GM19238 (cell line): ENCODE data around the gene PRR9.
"Not testable (repeated sequence)": the region's sequence is repeated elsewhere in the genome, so short reads cannot be mapped to it uniquely, and the experiment has no call there.

Experiments
- DNase-seq: peaks from one replicate; pipeline ENCODE4 v3.0.0; 2011; ENCODE audit warnings: low spot score; ENCODE audit not compliant: insufficient read length

Gene PRR9, protein sequence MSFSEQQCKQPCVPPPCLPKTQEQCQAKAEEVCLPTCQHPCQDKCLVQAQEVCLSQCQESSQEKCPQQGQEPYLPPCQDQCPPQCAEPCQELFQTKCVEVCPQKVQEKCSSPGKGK

DNA sequence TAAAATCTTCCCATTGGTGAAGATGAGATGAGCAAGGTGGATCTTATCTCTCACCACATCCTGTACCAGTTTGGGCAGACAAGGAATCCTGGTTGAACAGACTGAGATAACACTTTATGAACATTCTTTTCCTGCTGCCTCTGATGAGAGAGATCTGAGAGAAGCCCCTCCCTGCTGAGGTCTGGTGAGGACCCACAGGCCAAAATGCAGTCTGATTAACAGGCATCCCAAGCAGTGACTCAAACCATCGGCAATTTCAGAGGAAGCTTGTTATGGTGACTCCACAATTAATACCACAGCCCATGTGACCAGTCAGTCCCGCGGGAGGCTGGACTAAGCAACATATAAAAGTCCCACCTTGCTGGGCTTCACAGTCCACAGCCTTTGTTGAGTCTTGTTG is at the start of gene PRR9:
PRR9 (plus strand) TSS at position 373 of the 400 bp plus-strand sequence. CDS start 561 bp downstream, outside the sequence.
- no peak for DNase-seq

DNA sequence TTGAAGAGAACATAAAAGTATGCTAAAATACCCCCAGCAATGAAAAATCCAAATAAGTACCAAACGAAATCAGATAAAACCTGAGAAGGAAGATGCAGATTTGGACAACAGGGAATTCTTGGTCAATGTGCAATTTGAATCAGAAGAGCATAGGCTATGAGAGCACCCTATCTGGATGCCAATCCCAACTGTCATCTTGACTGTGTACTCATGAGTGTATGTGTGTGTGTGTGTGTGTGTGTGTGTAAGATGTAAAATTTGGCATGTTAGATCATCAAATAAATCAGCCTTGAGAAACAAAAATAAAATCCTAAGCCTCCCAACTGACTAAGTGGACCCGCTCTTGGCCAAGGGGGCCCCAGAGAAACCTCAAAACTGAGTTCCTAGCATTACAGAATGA is 48.7 kb upstream of the PRR9 start:
- DNase-seq: no peak

DNA sequence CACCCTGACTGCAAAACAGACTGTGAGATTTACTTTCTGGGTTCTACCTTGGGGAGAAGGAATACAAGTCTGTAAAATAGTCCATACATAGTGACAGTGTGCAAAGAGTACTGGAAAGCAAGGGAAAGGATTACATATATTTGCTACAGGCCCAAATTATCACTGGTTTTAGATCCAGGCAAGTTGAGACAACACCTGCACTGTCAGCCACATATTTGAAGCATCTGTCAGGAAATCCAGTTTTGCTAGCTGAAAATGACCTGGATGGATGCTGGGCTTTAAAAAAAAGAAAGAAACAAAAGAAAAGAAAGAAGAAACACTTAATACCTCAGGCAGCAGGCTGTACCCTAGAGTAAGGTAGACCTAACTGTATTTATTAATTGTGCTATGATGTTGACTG is 42.8 kb upstream of the PRR9 start:
- no peak for DNase-seq

DNA sequence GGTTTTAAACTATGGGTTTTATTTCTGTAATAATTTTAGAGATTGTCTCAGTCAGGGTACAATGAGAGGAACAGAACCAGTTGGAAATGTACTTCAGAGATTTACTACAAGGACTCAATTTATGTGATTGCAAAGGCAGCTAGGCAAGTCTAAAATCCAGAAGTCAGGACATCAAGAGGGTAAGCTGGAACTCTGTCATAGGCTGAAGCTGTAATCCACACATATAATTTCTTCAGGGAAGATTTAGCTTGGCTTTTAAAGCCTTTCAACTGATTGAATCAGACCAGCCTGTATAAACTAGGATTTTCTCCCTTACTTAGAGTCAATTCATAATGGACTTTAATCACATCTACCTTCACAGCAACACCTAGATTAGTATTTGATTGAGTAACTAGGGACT is 38.5 kb upstream of the PRR9 start:
- no peak for DNase-seq

DNA sequence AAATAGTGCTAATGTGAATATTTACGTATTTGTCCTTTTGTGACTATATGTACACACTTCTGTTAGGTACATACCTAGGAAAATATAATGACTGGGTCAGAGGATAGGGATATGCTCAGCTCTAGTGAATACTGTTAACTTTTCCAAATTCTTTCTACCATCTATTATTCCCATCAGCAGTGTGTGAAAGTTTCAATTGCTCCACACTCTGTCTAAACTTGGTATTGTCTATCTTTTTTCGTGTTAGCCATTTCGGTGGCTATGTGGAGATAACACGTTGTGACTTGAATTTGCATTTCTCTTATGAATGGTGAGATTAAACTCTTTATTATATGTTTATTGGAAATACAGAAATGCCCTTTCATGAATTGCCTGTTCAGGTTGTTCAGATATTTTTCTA is 36.8 kb upstream of the PRR9 start:
- no peak for DNase-seq

GRCh38 chr1:153188301-153188700 is 29.1 kb upstream of the PRR9 start:
- not testable (repeated sequence) for DNase-seq

- DNase-seq: no peak
Observed at GRCh38 chr1:153190373-153190772, 27.0 kb upstream of the PRR9 start.

DNA sequence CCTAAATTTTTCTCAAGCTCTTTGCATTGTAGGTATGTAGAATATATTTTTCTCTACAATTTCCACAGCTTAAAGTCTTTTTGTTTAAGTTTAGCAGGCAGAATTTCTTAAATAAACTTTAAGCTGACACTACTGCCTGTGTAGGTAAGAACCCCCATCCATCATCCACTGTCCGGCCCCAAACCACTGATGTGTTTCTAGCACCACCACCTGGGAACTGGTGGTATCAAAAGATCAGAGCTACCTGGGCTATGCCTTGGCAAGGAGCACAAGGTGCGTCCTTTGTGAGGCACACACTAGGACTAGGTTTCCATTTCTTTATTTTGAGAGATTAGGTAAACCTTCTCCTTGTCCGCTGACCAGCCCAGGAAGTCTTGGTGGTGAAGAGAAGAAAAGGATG is 24.7 kb upstream of the PRR9 start:
- DNase-seq: no peak

GRCh38 chr1:153194331-153195050 is 22.9 kb upstream of the PRR9 start:
- DNase-seq: no peak

DNA sequence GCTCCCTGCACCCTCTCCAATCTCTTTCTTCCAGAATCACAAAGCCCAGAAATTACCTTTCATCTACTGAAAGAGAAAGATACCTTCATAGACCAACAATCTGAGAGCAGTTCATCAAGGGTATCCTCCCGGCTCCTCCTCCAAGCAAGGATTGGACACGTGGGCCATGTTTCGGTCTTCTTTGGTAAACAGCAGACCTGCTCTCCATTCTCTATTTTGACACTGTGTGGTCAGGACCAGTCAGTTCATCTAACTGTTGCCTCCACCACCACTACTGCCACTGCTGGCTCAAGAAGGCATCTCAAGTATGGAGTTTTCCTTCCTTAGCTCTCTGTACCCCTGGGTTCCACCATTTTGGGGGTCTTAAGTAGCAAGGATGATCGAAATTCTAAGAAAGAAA is 22.2 kb upstream of the PRR9 start:
- DNase-seq: no peak

GRCh38 chr1:153202006-153202405 is 15.4 kb upstream of the PRR9 start:
- DNase-seq: no peak

- DNase-seq: no peak
Observed at GRCh38 chr1:153203130-153203529, 14.3 kb upstream of the PRR9 start, which contains the start of gene LELP1. Gene LELP1 (plus strand): TSS chr1:153203430. CDS start chr1:153204708, 1,278 bp downstream.

- no peak for DNase-seq
Observed at GRCh38 chr1:153206631-153207030, 10.8 kb upstream of the PRR9 start.

GRCh38 chr1:153210206-153210605 is 7.2 kb upstream of the PRR9 start:
- DNase-seq: no peak

GRCh38 chr1:153212201-153212600 is 5.2 kb upstream of the PRR9 start:
- no peak for DNase-seq

DNA sequence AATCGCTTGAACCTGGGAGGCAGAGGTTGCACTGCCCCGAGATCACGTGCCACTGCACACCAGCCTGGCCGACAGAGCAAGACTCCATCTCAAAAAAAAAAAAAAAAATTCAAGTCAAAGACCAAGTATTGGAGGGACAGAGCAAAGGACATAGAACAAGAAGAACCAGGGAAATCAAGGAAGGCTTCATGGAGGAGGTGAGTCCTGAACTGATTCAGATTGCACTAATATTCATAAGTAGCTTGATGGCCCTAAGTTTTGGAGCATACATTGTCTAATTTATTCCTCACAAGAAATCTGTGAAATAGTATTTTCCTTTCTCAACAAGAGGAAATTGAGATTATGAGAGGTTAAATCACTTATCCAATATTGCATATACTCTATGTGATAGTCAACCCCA is 3.9 kb upstream of the PRR9 start:
- DNase-seq: no peak

DNA sequence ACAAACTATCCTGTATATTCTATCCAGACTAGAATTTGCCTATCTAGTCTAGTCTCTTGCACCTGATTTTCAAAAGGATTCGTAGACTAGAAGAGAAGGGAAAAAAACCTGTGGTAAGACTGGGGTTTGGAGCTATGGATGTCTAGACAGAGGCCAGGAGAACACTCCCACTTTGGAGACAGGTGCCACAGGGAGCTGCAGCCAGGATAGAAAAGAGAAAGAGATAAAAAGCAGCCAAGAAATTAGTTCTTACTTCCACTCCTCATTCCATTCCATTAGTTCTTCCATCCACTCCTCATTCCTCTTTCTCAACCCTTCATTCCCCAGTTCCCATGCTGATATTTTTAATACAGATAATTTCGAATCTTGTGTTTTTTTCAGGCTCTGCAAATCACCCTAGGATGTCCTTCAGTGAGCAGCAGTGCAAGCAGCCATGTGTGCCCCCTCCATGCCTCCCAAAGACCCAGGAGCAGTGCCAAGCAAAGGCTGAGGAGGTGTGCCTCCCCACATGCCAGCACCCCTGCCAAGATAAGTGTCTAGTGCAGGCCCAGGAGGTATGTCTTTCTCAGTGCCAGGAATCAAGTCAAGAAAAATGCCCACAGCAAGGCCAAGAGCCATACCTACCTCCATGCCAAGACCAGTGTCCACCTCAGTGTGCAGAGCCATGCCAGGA is 496 bp downstream of the PRR9 start:
- DNase-seq: no peak

- DNase-seq: no peak
Observed at GRCh38 chr1:153220606-153221303, 3.4 kb downstream of the PRR9 start.

DNA sequence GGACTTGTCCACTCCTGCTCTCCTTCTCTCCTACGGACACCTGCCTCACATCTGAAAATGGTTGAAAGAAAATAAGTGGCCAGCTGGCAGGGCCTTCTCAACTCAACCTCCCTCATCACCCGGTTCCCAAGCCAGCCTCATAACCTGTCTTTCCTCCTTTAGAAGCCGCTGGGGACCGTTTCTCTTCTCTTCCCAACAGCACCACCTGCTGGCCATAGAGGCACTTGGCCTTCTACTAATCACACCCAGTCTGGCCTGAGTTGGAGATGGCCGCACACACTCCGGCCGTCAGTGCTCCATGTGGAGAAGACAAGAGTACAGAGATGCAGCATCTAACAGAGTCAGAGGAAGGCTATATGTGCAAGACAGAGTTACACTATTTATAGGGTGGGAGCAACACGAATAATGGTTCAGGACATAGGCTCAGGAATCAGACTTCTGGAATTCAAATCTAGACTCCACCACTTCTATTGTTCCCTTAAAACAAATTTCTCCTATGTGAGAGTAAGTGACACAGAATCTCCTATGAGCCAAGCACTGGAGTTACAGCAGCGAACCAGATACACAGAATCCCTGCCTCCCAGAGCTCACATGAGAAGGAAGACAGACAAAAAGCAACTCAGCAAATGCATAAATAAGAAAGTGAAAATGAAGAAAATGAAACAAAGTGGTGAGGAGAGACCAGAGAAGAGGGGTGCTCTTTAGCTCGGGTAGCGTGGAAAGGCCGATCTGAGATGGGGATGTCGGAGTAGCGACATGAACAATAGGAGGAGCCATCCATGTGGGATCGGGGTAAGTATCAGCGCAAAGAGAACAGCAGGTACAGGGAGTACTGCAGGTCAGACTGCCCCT is 5.9 kb downstream of the PRR9 start:
- not testable (repeated sequence) for DNase-seq

DNA sequence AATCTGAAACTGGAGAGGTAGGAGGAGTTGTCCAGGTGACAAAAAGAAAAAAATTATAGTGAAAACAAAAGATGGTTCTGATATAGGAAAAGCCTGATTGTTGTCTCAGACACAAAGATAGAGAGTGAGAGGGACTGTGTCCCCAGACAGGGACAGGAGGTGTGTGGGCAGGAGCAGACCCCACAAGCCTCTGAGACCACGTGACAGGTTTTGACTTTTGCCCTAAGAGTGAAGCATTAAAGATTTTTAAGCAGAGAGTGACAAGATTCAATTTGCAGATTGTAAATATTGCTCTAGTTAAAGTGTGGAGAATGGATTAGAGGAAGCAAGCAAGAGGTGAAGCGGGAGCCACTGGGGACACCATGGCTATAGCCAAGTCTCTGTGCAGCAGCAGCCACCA is 10.4 kb downstream of the PRR9 start:
- DNase-seq: no peak

DNA sequence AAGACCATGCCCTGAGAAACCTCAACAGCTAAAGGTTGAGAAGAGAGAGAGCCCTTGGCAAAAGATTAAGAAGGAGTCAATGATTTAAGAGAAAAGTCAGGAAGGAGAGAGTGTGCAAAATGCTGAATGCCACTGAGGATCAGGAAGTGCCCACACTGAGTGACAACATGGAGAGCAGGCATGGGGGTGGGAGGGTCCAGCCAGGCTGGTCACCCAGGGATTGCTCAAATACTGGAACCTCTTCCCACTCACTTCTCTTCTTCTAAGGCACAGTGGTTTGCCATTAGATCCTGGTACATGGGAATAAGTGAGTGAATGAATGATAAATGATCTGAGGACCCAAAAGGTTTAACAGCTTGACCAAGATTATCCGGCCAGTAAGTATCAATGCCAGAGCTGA is 11.1 kb downstream of the PRR9 start:
- no peak for DNase-seq
